Loucy (cell line): ENCODE data around the gene PGP.
"Not testable (repeated sequence)": the region's sequence is repeated elsewhere in the genome, so short reads cannot be mapped to it uniquely, and the experiment has no call there.

Source experiments
- H2AFZ ChIP-seq: fragments of 200-600 bp; sonication (generic); 2 replicates; pipeline ENCODE4 v1.6.0; 2016; ENCODE audit warnings: antibody characterized with exemption, mild to moderate bottlenecking, low read length, moderate library complexity
- H3F3A ChIP-seq: fragments of 200-600 bp; 2 replicates; pipeline ENCODE4 v1.6.0; 2016; ENCODE audit warnings: antibody characterized with exemption, low read depth, mild to moderate bottlenecking
- H3K27me3 ChIP-seq: fragments of 200-600 bp; sonication (generic); 2 replicates; pipeline ENCODE4 v1.6.1; 2014; ENCODE audit warnings: low read length, mild to moderate bottlenecking; ENCODE audit not compliant: insufficient read depth, poor library complexity, severe bottlenecking
- H3K36me3 ChIP-seq: fragments of 200-600 bp; sonication (generic); 2 replicates; pipeline ENCODE4 v1.6.1; 2016; ENCODE audit warnings: low read length; ENCODE audit not compliant: insufficient read depth
- H3K4me1 ChIP-seq: fragments of 200-600 bp; sonication (generic); 2 replicates; pipeline ENCODE4 v1.5.1; 2014; ENCODE audit warnings: low read length, mild to moderate bottlenecking; ENCODE audit not compliant: insufficient read depth, poor library complexity, severe bottlenecking
- H3K4me2 ChIP-seq: fragments of 200-600 bp; sonication (generic); 2 replicates; pipeline ENCODE4 v1.6.0; 2014; ENCODE audit warnings: antibody characterized with exemption, low read length, low read depth, mild to moderate bottlenecking; ENCODE audit not compliant: poor library complexity, severe bottlenecking
- H3K4me3 ChIP-seq: fragments of 200-600 bp; sonication (generic); 2 replicates; pipeline ENCODE4 v1.5.1; 2014; ENCODE audit warnings: low read length, mild to moderate bottlenecking, mixed read lengths; ENCODE audit not compliant: poor library complexity, severe bottlenecking
- H3K79me2 ChIP-seq: fragments of 200-600 bp; sonication (generic); 2 replicates; pipeline ENCODE4 v1.6.1; 2014; ENCODE audit warnings: low read length; ENCODE audit not compliant: insufficient read depth
- H3K9ac ChIP-seq: fragments of 200-600 bp; sonication (generic); 2 replicates; pipeline ENCODE4 v1.6.0; 2014; ENCODE audit warnings: mild to moderate bottlenecking, low read depth, low read length, moderate library complexity; ENCODE audit not compliant: poor library complexity, severe bottlenecking
- H3K9me2 ChIP-seq: fragments of 200-600 bp; sonication (generic); replicated peaks from 2 replicates; pipeline ENCODE4 v1.6.1; 2016; ENCODE audit warnings: low read depth, low read length, mixed read lengths
- H3K9me3 ChIP-seq: fragments of 200-600 bp; sonication (generic); 2 replicates; pipeline ENCODE4 v1.6.1; 2014; ENCODE audit warnings: mild to moderate bottlenecking, antibody characterized with exemption, low read length, low read depth; ENCODE audit not compliant: insufficient read depth
- H4K20me1 ChIP-seq: fragments of 200-600 bp; sonication (generic); 2 replicates; pipeline ENCODE4 v1.6.0; 2014; ENCODE audit warnings: antibody characterized with exemption, low read length, mild to moderate bottlenecking; ENCODE audit not compliant: insufficient read depth, poor library complexity, severe bottlenecking
- CTCF ChIP-seq: fragments of 200-600 bp; sonication (generic); conservative IDR thresholded peaks from 2 replicates; pipeline ENCODE4 v1.5.1; 2014; ENCODE audit warnings: mild to moderate bottlenecking, antibody characterized with exemption, low read length
- EZH2phosphoT487 ChIP-seq: fragments of 200-600 bp; IDR thresholded peaks from 2 replicates; pipeline ENCODE4 v1.6.1; 2018; ENCODE audit warnings: antibody characterized with exemption, mild to moderate bottlenecking, moderate library complexity, borderline replicate concordance

Gene PGP

GRCh38 chr16:2243781-2244180 is 29.1 kb upstream of the PGP start:
- Histone ChIP-seq H3K79me2 (no peaks in the 10 kb centered on the region), H3K9me2 (no peaks in the 10 kb centered on the region), H4K20me1 (no peaks in the 10 kb centered on the region), H2AFZ (no peak overlapping the region), H3K9ac (no peak overlapping the region), H3K4me1 (no peaks in the 10 kb centered on the region), H3K4me2 (no peak overlapping the region), H3K9me3 (no peaks in the 10 kb centered on the region), H3K27me3 (no peaks in the 10 kb centered on the region), H3K4me3 (no peak overlapping the region), H3K36me3 (no peaks in the 10 kb centered on the region), H3F3A (no peaks in the 10 kb centered on the region)
- no peak for TF ChIP-seq EZH2phosphoT487
- TF ChIP-seq CTCF: no peak

GRCh38 chr16:2243031-2243528 is 28.4 kb upstream of the PGP start:
- H2AFZ ChIP-seq: no peak overlapping the region
- no peak overlapping the region for H3K4me3 ChIP-seq
- no peak overlapping the region for H3K9ac ChIP-seq
- no peaks in the 10 kb centered on the region for H3F3A ChIP-seq
- no peaks in the 10 kb centered on the region for H3K27me3 ChIP-seq
- H3K36me3 ChIP-seq: no peaks in the 10 kb centered on the region
- H3K4me1 ChIP-seq: no peaks in the 10 kb centered on the region
- H3K9me3 ChIP-seq: no peaks in the 10 kb centered on the region
- no peaks in the 10 kb centered on the region for H3K79me2 ChIP-seq
- H4K20me1 ChIP-seq: no peaks in the 10 kb centered on the region
- TF ChIP-seq EZH2phosphoT487 (no peak), CTCF (no peak)
- no peaks in the 10 kb centered on the region for H3K9me2 ChIP-seq
- H3K4me2 ChIP-seq: no peak overlapping the region

- Histone ChIP-seq H3K36me3 (no peaks in the 10 kb centered on the region), H3K79me2 (no peaks in the 10 kb centered on the region), H2AFZ (no peak overlapping the region), H3K9me3 (no peaks in the 10 kb centered on the region), H3K9ac (no peak overlapping the region), H3K27me3 (no peaks in the 10 kb centered on the region), H3K4me1 (no peaks in the 10 kb centered on the region), H3K4me3 (no peak overlapping the region), H4K20me1 (no peaks in the 10 kb centered on the region), H3F3A (no peaks in the 10 kb centered on the region), H3K9me2 (no peaks in the 10 kb centered on the region), H3K4me2 (no peak overlapping the region)
- TF ChIP-seq EZH2phosphoT487 (no peak), CTCF (no peak)
These were observed 28.0 kb upstream of the PGP start for GRCh38 chr16:2242598-2242997.

- not testable (repeated sequence) for H3K4me2 ChIP-seq, H3K36me3 ChIP-seq, H3K4me3 ChIP-seq
These were observed 25.7 kb upstream of the PGP start for GRCh38 chr16:2240331-2240730.

More at GRCh38 chr16:2240331-2240730, 25.7 kb upstream of the PGP start:
- not testable (repeated sequence) for H3K9me3 ChIP-seq, H3K79me2 ChIP-seq, H4K20me1 ChIP-seq, H3K9ac ChIP-seq, H3F3A ChIP-seq, H3K27me3 ChIP-seq, H3K9me2 ChIP-seq, H2AFZ ChIP-seq, H3K4me1 ChIP-seq
